ENCODE results near the gene PGK2. TPM values are rescaled to one million over a fixed set of nuclear protein-coding genes. Genes with fewer than 3 reads are reported as not detected.

Gene PGK2
- total and polyA plus RNA-seq, 2 of the 8 experiments (the other 6 are each of a cell fraction or from before 2014, with no cell fraction given), result not detected

DNA sequence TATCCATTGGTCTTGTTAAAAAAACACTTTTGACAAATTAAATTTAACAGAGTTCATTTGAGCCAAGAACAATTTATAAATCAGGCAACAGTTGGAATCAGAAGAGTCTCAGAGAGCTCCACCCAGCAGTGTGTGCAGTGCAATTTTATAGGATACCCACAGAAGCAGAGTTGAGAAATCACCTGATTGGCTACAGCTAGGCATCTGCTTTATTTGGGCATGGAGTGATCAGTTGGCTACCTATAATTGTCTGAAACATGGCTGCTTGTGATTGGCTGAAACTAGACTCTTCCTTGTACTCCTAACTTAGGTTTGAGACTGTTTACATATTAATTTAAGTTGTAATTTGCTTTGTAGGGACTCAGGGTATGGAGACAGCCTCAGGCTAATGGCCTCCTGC is 12.0 kb downstream of the PGK2 start:
- H3K27ac ChIP-seq (ENCODE audit: low read depth, low read length), result no peak overlapping the region
- H4K5ac ChIP-seq (ENCODE audit: insufficient read length, low read depth, low read length), result no peak overlapping the region
- no peak overlapping the region for H2BK12ac ChIP-seq (ENCODE audit: low read depth, low read length)
- no peak overlapping the region for H3K23ac ChIP-seq (ENCODE audit: insufficient read length)
- H2BK5ac ChIP-seq (ENCODE audit: low read depth, low read length), result no peak overlapping the region
- no peak overlapping the region for H2AFZ ChIP-seq (ENCODE audit: low read length)
- no peak overlapping the region for H2AK5ac ChIP-seq (ENCODE audit: low read depth, low read length)
- FAIRE-seq (no peak), DNase-seq (ENCODE audit: low read depth in 1 of 2, low spot score in 2 of 2) (no peak)
- H4K91ac ChIP-seq (replicated peaks; ENCODE audit: insufficient read length, low read length), result no peak overlapping the region
- no peak overlapping the region for H3K18ac ChIP-seq (ENCODE audit: extremely low read depth, low read length)
- ChIA-PET CTCF (ENCODE audit: partially characterized antibody) (no interaction called here), POLR2A (ENCODE audit: partially characterized antibody) (no interaction called here)
- H3K23me2 ChIP-seq (ENCODE audit: low read depth, low read length), result no peaks in the 10 kb centered on the region
- H3K4ac ChIP-seq (replicated peaks; ENCODE audit: insufficient read length, low read depth, low read length), result no peak overlapping the region
- H2BK20ac ChIP-seq (ENCODE audit: low read length), result no peak overlapping the region
- no peak overlapping the region for H2BK120ac ChIP-seq (replicated peaks; ENCODE audit: low read depth, low read length)
- H4K8ac ChIP-seq (ENCODE audit: extremely low read depth, insufficient read depth, low read length), result no peak overlapping the region
- H3K4me2 ChIP-seq (ENCODE audit: insufficient read depth in 1 of 2, low read depth in 2 of 2, low read length in 2 of 2), result no peak overlapping the region
- no peaks in the 10 kb centered on the region for H3K79me1 ChIP-seq (ENCODE audit: low read depth, low read length)
- no peaks in the 10 kb centered on the region for H3K79me2 ChIP-seq (ENCODE audit: control insufficient read depth in 1 of 2, insufficient read depth in 2 of 2, low read length in 2 of 2)
- H3K4me3 ChIP-seq (ENCODE audit: extremely low read depth in 1 of 4, insufficient read depth in 2 of 4, low read depth in 3 of 4, low read length in 4 of 4), result no peak overlapping the region
- H3K27me3 ChIP-seq (replicated peaks in 1 of 4; ENCODE audit: control insufficient read depth in 3 of 4, extremely low read depth in 1 of 4, insufficient read depth in 3 of 4, low read length in 3 of 4), result no peaks in the 10 kb centered on the region
- no peaks in the 10 kb centered on the region for H3K4me1 ChIP-seq (replicated peaks in 1 of 4; ENCODE audit: control insufficient read depth in 3 of 4, insufficient read depth in 4 of 4, low read length in 3 of 4)
- H3K56ac ChIP-seq (replicated peaks; ENCODE audit: insufficient read length, low read depth, low read length), result no peak overlapping the region
- H3K14ac ChIP-seq (ENCODE audit: insufficient read length), result no peak overlapping the region
- H3K9ac ChIP-seq (replicated peaks in 1 of 4; ENCODE audit: extremely low read depth in 1 of 4, low read depth in 3 of 4, low read length in 3 of 4), result no peak overlapping the region
- no peaks in the 10 kb centered on the region for H4K20me1 ChIP-seq (replicated peaks in 1 of 2; ENCODE audit: control insufficient read depth in 1 of 2, insufficient read depth in 2 of 2, low read length in 2 of 2)
- no peak for TF ChIP-seq EZH2 (IDR thresholded peaks at IDR 0.05; ENCODE audit: low read depth, low read length, severe bottlenecking)
- TF ChIP-seq KDM4A (IDR thresholded peaks at IDR 0.05; ENCODE audit: low read depth, low read length, severe bottlenecking), result no peak
- TF ChIP-seq EGR1 (IDR thresholded peaks at IDR 0.05; ENCODE audit: borderline replicate concordance, low read depth, low read length), result no peak
- TF ChIP-seq CEBPB (IDR thresholded peaks at IDR 0.05; ENCODE audit: low read depth, low read length), result no peak
- no peak for TF ChIP-seq RAD21 (IDR thresholded peaks at IDR 0.05 in 1 of 2, conservative IDR thresholded peaks at IDR 0.05 in 1 of 2; ENCODE audit: low read depth in 2 of 2, low read length in 2 of 2)
- TF ChIP-seq POU5F1 (IDR thresholded peaks at IDR 0.05; ENCODE audit: low read depth, low read length), result no peak
- TF ChIP-seq ASH2L (IDR thresholded peaks at IDR 0.05; ENCODE audit: low read length), result no peak
- no peak for TF ChIP-seq SAP30 (IDR thresholded peaks at IDR 0.05; ENCODE audit: insufficient read depth, insufficient replicate concordance, low read length)
- TF ChIP-seq NANOG (IDR thresholded peaks at IDR 0.05; ENCODE audit: insufficient read depth, low read depth, low read length, poor library complexity, severe bottlenecking), result no peak
- TF ChIP-seq POLR2A (IDR thresholded peaks at IDR 0.05; ENCODE audit: control extremely low read depth in 1 of 2, low read depth in 2 of 2, low read length in 2 of 2), result no peak
- no peak for TF ChIP-seq JUN (IDR thresholded peaks at IDR 0.05; ENCODE audit: low read depth, low read length)
- TF ChIP-seq RBBP5 (IDR thresholded peaks at IDR 0.05; ENCODE audit: borderline replicate concordance, low read depth, low read length), result no peak
- H3K36me3 ChIP-seq (ENCODE audit: control insufficient read depth in 2 of 4, insufficient read depth in 4 of 4, low read length in 3 of 4), result no peaks in the 10 kb centered on the region
- H3K9me3 ChIP-seq (ENCODE audit: insufficient read depth in 2 of 2, low read depth in 1 of 2, low read length in 1 of 2), result no peaks in the 10 kb centered on the region; a peak in 1 of 4 replicates
- no peak overlapping the region for H2BK15ac ChIP-seq (ENCODE audit: low read length)

Data from H1 (cell line).